EH (cell line): ENCODE measurements around the gene ELL3.

Experiments
- DNase-seq: peaks from one replicate; pipeline ENCODE4 v3.0.0-alpha.2; 2015; ENCODE audit warnings: low read depth

ELL3 gene

DNA sequence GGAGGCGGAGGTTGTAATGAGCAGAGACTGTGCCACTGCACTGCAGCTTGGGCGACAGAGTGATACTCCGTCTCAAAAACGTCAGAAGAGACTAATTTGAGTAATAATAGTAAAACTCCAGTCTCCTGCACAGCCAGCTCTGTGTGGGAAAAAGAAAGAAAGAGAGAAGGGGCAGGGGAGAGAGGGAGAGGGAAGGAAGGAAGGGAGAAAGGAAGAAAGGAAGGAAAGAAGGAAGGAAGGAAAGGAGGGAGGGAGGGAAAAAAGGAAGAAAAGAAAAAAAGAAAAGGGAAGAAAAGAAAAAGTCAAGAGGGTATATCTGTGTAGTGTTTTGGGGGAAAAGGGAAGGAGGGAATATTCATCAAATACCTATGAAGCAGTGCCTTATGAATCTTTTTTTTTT is 53.6 kb downstream of the ELL3 start:
- DNase-seq: no peak
